HL-60 (cell line): ENCODE data around the gene CBX4.
A peak's percentile ranks its signal among the peaks of the same experiment; 100 is the strongest.

Experiments
- DNase-seq, 2 experiments: peaks; one replicate each; pipeline ENCODE4 v3.0.0-alpha.2; 2010 to 2020; ENCODE audit warnings: low read depth in 1 of 2, low spot score in 1 of 2
- H3K27ac ChIP-seq: fragments of 250-450 bp; sonication (Bioruptor Pico); replicated peaks from 2 replicates; pipeline ENCODE4 v1.5.1; 2020; ENCODE audit warnings: mild to moderate bottlenecking, moderate library complexity
- H3K27me3 ChIP-seq: fragments of 250-450 bp; sonication (Bioruptor Pico); 2 replicates; pipeline ENCODE4 v1.5.1; 2021; ENCODE audit warnings: mild to moderate bottlenecking, moderate library complexity; ENCODE audit not compliant: insufficient read depth, poor library complexity, severe bottlenecking
- H3K4me3 ChIP-seq: replicated peaks from 2 replicates; pipeline ENCODE4 v1.5.1; 2011; ENCODE audit warnings: mild to moderate bottlenecking, control low read depth, low read length; ENCODE audit not compliant: insufficient read depth
- CTCF ChIP-seq: IDR thresholded peaks from one replicate; pipeline ENCODE4 v1.5.1; 2011; ENCODE audit warnings: low read length, control low read depth, inconsistent platforms; ENCODE audit not compliant: insufficient read depth
- GABPA ChIP-seq: IDR thresholded peaks from 2 replicates; pipeline ENCODE4 v1.6.1; 2012; ENCODE audit warnings: low read depth
- POLR2AphosphoS5 ChIP-seq: IDR thresholded peaks from 2 replicates; pipeline ENCODE4 v1.6.1; 2012; ENCODE audit warnings: low read depth
- REST ChIP-seq: IDR thresholded peaks from 2 replicates; pipeline ENCODE4 v1.6.1; 2012; ENCODE audit warnings: low read depth; ENCODE audit not compliant: insufficient replicate concordance
- SPI1 ChIP-seq: IDR thresholded peaks from 2 replicates; pipeline ENCODE4 v1.6.1; 2012; ENCODE audit warnings: low read depth, mild to moderate bottlenecking, borderline replicate concordance

CBX4 gene

GRCh38 chr17:79833744-79834564 lies 5.3 kb downstream of the CBX4 start:
- Histone ChIP-seq H3K27ac (no peak overlapping the region), H3K27me3 (no peaks in the 10 kb centered on the region), H3K4me3 (no peak overlapping the region)
- DNase-seq, result no peak
- TF ChIP-seq REST, result no peak
- TF ChIP-seq POLR2AphosphoS5, result peak; percentile 18; the same call in 1 of the 2 replicates

GRCh38 chr17:79833110-79833450 lies 6.2 kb downstream of the CBX4 start:
- H3K4me3 ChIP-seq, result no peak overlapping the region
- H3K27ac ChIP-seq, result no peak overlapping the region
- TF ChIP-seq POLR2AphosphoS5 (no peak), REST (no peak), CTCF (no peak), GABPA (no peak), SPI1 (no peak)
- H3K27me3 ChIP-seq, result no peaks in the 10 kb centered on the region
- no peak for DNase-seq

GRCh38 chr17:79832218-79833109 lies 6.8 kb downstream of the CBX4 start:
- TF ChIP-seq POLR2AphosphoS5 (0 out of 2 replicates have a peak, but pooled peaks have one; percentile 28), GABPA (no peak)
- no peak overlapping the region; the same call in 1 of the 2 replicates for H3K4me3 ChIP-seq
- DNase-seq, result peak in 1 of 2 experiments; percentile 47
- H3K27ac ChIP-seq, result peak overlapping the region; percentile 6; the same call in 1 of the 2 replicates
- H3K27me3 ChIP-seq, result no peaks in the 10 kb centered on the region

GRCh38 chr17:79831265-79832217 lies 7.7 kb downstream of the CBX4 start:
- Histone ChIP-seq H3K4me3 (no peak overlapping the region), H3K27me3 (no peaks in the 10 kb centered on the region), H3K27ac (peak overlapping the region; percentile 6; the same call in 1 of the 2 replicates)
- DNase-seq, result no peak
- TF ChIP-seq GABPA (no peak), POLR2AphosphoS5 (no peak), CTCF (no peak), SPI1 (no peak), REST (no peak)
